HG02852 (cell line): ENCODE data around the gene ZFAND2A.

Experiments used
- ATAC-seq: cut with Tn5 transposase; IDR thresholded peaks from one replicate; pipeline ENCODE4 v1.9.1; 2021; ENCODE audit warnings: mild to moderate bottlenecking, moderate library complexity; ENCODE audit not compliant: unreplicated experiment

Gene ZFAND2A

DNA sequence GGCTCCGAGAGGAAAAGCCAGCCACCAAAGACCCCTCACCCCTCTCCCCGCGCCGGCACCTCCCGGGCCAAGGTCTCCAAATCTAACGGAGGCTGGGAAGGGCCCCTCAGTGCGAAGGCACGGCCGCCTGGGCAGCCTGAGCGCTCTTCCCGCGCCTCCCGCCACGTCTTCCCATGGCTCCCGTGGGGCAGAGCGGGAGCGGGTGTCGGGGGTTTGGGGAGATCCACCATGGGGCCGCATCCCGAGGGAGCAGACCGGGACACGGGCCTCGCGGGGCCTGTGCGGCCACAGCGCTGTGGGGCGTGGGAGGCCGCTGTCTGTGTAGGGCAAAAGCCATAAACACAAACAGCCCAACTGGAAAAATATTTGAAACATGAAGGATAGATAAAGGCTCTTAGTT is 49.6 kb downstream of the ZFAND2A start:
- no peak for ATAC-seq

DNA sequence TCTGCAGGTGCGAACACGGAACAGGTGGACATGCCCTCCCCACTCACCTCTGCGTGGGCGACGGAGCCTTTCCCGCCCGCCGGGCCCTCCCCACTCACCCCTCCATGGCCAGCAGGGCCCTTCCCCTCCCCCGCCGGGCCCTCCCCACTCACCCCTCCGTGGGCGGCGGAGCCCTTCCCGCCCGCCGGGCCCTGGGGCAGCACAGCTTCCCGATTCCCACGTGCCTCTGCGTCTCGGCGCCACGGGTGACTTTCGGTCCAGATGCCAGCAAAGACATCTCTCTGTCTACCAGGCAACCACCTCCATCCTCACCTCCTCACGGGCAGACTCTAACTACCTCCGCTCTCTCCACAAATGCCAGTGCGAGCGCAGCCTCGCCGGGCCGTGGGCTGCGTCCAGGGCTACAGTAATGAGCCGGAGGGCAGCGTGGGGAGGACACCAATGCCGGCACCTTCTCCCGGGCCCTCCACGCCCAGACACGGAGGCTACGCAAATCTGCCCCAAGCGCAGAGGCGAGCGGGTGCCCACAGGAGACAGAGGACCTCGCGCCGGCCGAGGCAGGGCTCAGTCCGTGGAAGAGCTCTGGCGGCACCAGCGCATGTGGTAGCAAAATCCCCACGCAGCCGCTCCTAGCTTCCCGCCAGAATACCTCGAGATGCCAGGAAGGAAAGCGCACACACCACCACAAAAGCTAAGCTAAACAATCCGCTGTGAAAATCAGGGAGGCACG is 50.2 kb downstream of the ZFAND2A start:
- ATAC-seq = no peak

DNA sequence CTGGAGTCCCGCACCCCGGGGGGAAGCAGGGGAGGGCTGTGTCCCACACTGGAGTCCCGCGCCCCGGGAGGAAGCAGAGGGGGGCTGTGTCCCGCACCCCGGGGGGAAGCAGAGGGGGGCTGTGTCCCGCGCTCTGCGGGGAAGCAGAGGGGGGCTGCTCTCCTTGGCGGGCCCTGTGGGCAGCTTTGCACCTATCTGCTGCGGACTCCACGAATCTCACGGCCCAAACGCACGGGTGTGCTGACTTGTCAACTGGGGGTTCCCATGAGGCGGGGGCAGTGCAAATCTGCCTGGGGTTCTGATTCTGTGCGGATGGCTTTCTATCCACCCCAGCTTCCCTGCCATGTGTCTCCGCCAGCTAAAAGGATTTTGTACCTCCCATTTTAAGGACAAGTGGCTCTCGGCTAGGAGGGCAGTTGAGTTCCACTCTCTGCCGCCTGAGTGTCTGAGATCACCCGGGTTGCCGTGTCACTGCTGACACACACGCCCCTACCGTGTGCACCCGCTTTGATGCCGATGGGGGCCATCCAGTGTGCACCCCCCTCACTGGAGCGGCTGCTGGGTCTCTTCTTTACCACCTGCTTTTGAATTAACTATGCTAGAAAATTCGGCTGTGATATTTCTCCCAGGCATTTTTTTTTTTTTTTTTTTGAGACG is 51.6 kb downstream of the ZFAND2A start:
- ATAC-seq = no peak

DNA sequence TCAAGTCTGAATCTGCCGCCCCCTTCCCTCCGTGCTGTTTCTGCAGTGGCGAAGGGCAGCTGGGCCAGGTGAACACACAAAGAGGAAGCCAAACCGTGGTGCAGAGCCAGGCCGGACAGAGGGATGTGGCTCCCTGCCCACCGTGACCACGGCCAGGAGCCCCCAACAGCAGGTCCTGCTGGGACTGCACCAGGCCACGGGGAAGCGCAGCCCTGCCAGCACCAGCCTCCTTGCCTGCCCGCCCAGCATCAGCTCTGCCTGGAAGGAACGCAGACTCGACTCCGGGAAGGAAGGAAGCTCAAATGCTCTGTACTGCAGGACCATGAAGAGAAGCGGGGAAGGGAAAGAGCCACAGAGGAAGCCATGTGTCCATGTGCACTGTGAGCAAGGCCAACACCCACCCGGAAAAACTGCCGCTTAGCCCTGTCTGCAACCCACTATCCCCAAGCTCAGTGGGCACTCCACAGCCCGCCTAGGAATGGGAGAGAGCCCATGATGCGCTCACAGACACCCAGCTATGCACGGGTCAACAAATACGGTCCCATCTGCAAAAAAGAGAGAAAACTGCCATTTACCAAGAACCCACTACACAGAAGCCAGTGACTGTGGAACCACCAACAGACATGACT is 53.1 kb downstream of the ZFAND2A start:
- no peak for ATAC-seq

DNA sequence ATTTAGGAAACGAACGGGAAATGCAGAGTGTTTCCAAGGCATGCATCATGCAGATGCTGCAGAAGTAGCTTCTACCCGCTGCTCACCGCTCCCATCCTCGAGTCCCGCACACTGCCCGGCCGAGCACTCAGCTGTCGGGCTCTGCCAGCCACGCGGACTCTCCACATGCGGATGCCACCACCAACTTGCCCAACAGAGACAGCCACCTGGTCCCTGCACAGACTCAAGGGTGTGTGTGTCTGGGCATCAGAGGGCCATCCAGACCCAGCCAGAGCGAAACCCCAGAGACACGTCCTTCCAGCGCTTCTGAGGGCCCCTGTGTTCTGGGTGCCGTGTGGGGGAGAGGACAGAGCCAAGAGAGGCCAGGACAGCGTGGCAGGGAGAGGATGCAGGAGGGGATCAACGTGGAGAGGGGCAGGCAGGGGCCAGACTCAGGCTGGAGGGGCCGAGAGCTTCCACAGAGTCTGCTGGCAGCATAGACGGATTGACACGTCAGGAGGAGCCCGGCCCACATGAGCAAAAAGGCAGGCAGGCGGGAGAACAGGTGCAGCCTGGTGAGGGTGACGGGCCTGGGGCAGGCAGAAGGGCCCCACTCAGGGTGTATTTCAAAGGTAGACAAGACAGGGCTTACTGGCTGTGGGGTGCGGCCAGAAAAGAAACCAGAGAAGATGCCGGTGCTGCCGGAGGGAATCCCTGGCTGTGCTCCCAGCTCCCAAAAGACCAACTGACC is 53.8 kb downstream of the ZFAND2A start:
- ATAC-seq = no peak

DNA sequence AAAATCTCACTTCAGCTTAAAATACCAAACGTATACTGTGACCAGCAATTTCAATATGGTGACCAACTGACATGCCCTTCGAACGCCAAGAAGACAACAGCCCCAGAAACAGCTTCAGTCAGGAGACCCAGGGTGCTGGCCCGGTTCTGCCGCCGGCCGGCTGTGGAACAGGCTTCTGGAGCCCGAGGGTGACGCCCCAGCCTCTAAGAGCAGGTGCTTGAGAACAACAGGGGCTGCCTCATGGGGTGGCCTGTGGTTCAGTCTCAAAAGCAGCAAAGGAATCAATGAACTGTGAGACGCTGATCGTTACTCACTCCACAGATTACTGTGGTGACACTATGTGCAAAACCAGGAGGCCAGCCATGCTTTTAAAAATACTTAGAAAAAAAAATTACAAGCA is 54.8 kb downstream of the ZFAND2A start:
- peak; percentile 58 for ATAC-seq

DNA sequence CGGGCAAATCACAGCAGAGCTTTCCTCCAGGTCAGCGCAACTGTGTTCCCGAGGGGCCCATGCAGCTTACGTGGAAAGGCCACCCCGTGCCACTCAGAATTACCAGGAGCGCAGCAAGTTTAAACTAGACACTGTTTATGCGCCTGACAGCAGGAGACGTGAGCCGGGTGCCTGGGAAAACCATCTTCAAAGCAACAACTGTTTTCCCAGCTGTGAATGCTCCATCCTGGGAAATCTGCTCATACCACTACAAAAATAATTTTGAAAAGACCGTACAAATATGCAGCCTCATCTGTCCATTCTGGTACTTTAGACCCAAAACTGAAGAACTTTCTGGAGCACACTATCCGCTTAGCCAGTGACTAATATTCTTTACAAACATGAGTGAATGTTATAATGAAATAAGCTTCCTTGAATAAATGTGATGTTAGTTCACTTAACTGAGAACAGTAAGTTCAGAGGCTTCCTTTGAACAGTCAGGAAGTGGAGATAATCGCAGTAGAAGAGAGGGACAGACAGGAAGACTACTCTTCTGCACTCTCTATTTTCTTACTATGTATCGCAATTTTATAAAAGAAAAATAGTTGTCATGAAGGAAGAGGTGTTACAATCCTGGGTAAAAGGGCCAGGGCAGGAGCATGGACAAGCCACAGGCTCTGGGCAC is 55.3 kb downstream of the ZFAND2A start:
- no peak for ATAC-seq

DNA sequence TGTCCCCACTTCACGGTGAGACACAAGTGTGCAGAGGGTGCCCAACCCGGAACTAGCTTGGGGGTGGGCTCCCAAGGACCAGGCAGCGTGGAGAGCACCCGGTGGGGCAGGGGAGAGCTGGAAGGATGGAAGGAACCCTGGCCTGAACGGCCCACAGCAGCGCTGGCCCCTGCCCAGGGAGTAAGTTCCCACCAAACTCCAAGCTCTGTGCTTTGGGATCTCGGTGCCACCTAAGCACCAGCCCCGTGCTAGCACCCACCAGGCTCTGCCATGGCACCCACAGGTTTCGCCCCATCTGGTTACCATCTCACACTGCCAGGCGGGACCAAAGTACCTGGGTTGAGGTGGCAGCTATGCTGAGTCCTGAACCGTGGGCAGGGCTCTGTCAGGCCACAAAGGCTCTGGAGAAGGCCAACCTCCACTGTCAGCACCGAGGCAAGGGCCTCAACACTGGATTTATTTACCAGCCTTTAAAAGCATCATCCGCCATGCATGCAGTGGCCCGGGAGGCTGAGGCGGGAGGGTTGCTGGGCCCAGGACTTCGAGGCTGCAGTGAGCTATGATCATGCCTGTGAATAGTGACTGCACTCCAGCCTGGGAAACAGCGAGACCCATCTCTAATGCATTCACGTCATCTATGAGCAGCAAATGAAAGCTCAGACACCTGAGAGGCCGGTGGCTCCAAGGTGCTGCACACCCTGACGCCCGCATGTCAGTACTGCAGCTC is 56.0 kb downstream of the ZFAND2A start:
- no peak for ATAC-seq

DNA sequence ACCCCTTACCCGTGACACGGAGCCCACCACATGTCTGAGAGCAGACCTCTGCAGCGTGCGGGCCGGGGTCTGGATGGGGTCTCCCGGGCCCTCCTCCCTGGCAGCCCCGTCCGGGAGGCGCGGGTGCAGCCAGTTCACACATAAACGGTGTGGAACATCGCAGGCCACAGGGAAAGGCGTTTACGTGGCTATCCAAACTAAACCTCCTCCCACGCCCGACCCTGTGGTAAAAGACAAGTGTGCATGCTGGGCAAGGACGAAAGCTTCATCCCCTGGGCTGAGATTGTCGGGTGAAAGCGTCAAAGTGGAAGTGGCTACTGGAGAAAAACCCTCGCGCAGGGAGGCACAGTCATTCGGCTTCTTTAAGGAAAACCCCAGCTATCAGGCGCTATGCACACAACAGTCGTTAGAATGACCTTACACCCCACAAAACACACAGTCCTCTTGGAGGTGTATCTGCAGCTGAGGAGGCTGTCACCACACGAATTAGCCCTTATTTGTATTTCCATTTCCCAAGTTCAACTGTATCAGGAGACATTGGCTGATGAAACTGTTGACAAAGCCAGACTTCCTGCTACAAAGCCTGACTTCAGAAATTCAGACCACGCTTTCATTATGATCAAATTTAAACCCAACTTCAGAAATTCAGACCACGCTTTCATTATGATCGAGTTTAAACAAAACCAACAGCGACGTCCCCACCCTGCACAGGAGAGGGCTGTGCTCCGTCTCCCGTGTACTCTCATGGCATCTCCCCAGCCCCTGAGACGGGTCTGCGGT is 56.8 kb downstream of the ZFAND2A start:
- ATAC-seq = peak; percentile 45
